PC-3 (cell line): Measurements from ENCODE around the gene HAPLN3. TPM values are rescaled to one million over a fixed set of nuclear protein-coding genes. Genes with fewer than 3 reads are reported as not detected.

Source experiments
- ATAC-seq: fragments of 200-7000 bp; cut with Tn5 transposase; 2 replicates; pipeline ENCODE4 v1.9.1; 2020; ENCODE audit warnings: mild to moderate bottlenecking, moderate library complexity
- BruUV-seq: library from RNA; stranded (reverse); fragments of 400-500 nt; replicated peaks from 2 replicates; lab custom pipeline; 2021; lab: Mats Ljungman, UMichigan
- CTCF ChIA-PET: fragments of 300-600 bp; sonication (Branson Sonifier 250); formaldehyde crosslinking; loops from one replicate; lab custom pipeline; 2022; ENCODE audit warnings: antibody characterized with exemption; lab: Charles Lee
- POLR2A ChIA-PET: fragments of 300-600 bp; sonication (Branson Sonifier 250); formaldehyde crosslinking; loops from one replicate; lab custom pipeline; 2022; ENCODE audit warnings: antibody characterized with exemption; ENCODE audit not compliant: unreplicated experiment; lab: Charles Lee
- DNase-seq: peaks from one replicate; pipeline ENCODE4 v3.0.0-alpha.2; 2015
- H2AFZ ChIP-seq: fragments of 300-600 bp; sonication (generic); 2 replicates; pipeline ENCODE4 v1.6.0; 2016; ENCODE audit warnings: antibody characterized with exemption, low read length
- H3F3A ChIP-seq: fragments of 300-600 bp; sonication (generic); one replicate; pipeline ENCODE4 v1.6.0; 2017; ENCODE audit warnings: antibody characterized with exemption, low read length, control low read depth, mild to moderate bottlenecking; ENCODE audit not compliant: unreplicated experiment
- H3K27ac ChIP-seq: fragments of 300-600 bp; sonication (generic); 2 replicates; pipeline ENCODE4 v1.5.1; 2016; ENCODE audit warnings: mild to moderate bottlenecking, low read length
- H3K27me3 ChIP-seq: fragments of 300-600 bp; sonication (generic); 2 replicates; pipeline ENCODE4 v1.6.1; 2016; ENCODE audit warnings: low read length, mixed read lengths
- H3K36me3 ChIP-seq: fragments of 300-600 bp; sonication (generic); 2 replicates; pipeline ENCODE4 v1.6.1; 2016; ENCODE audit warnings: low read depth, mixed run types, low read length, mixed read lengths
- H3K4me1 ChIP-seq: fragments of 300-600 bp; sonication (generic); 2 replicates; pipeline ENCODE4 v1.5.1; 2016; ENCODE audit warnings: low read length; ENCODE audit not compliant: insufficient read depth
- H3K4me2 ChIP-seq: fragments of 300-600 bp; sonication (generic); 2 replicates; pipeline ENCODE4 v1.6.0; 2016; ENCODE audit warnings: low read length
- H3K4me3 ChIP-seq: fragments of 300-600 bp; sonication (generic); 2 replicates; pipeline ENCODE4 v1.5.1; 2016; ENCODE audit warnings: mild to moderate bottlenecking, low read length, mixed read lengths
- H3K79me2 ChIP-seq: fragments of 300-600 bp; sonication (generic); 2 replicates; pipeline ENCODE4 v1.6.1; 2017; ENCODE audit warnings: low read length, mixed read lengths
- H3K9ac ChIP-seq: fragments of 300-600 bp; sonication (generic); 2 replicates; pipeline ENCODE4 v1.6.0; 2016; ENCODE audit warnings: mild to moderate bottlenecking, low read length
- H3K9me2 ChIP-seq: fragments of 300-600 bp; sonication (generic); replicated peaks from 2 replicates; pipeline ENCODE4 v1.6.1; 2016; ENCODE audit warnings: mixed run types, low read length, mixed read lengths
- H3K9me3 ChIP-seq: fragments of 300-600 bp; sonication (generic); 2 replicates; pipeline ENCODE4 v1.6.1; 2016; ENCODE audit warnings: low read length, mixed read lengths
- H4K20me1 ChIP-seq: fragments of 300-600 bp; sonication (generic); 2 replicates; pipeline ENCODE4 v1.6.1; 2016; ENCODE audit warnings: low read length, mixed read lengths
- CTCF ChIP-seq: fragments of 300-600 bp; sonication (generic); conservative IDR thresholded peaks from 2 replicates; pipeline ENCODE4 v1.5.1; 2017; ENCODE audit warnings: antibody characterized with exemption, low read depth, mild to moderate bottlenecking, low read length
- EZH2 ChIP-seq: fragments of 300-600 bp; sonication (generic); IDR thresholded peaks from one replicate; pipeline ENCODE4 v1.6.1; 2017; ENCODE audit warnings: antibody characterized with exemption, mild to moderate bottlenecking, low read length; ENCODE audit not compliant: unreplicated experiment
- EZH2phosphoT487 ChIP-seq: fragments of 300-600 bp; sonication (generic); IDR thresholded peaks from 2 replicates; pipeline ENCODE4 v1.6.1; 2018; ENCODE audit warnings: mild to moderate bottlenecking, antibody characterized with exemption, low read length, borderline replicate concordance
- intact Hi-C: fragments of 100-400 bp; cut with micrococcal nuclease; formaldehyde crosslinking; loops from 2 replicates; pipeline ENCODE4 v1.9.0; 2023
- total RNA-seq: library from RNA; depleted of rRNA; stranded (reverse); fragments of >200 nt; gene quantifications from 2 replicates; pipeline ENCODE4 v1.2.3, GENCODE V29; 2014

HAPLN3 gene
- total RNA-seq, 1 experiment from 2014 or later: 1.1 TPM

- DNase-seq: no peak
- no peak for ATAC-seq
- no TSS peak for BruUV-seq
- H3K79me2 ChIP-seq: no peaks in the 10 kb centered on the region
- no peaks in the 10 kb centered on the region for H3K27me3 ChIP-seq
- ChIA-PET POLR2A (no interaction called here), CTCF (no interaction called here)
- H3K9ac ChIP-seq: no peak overlapping the region
- no peak overlapping the region for H3K27ac ChIP-seq
- no peaks in the 10 kb centered on the region for H3K36me3 ChIP-seq
- H3K4me1 ChIP-seq: no peaks in the 10 kb centered on the region
- H3K4me3 ChIP-seq: no peak overlapping the region
- H3K4me2 ChIP-seq: no peak overlapping the region
- no peaks in the 10 kb centered on the region for H3F3A ChIP-seq
- no peak overlapping the region for H2AFZ ChIP-seq
- H3K9me2 ChIP-seq: no peaks in the 10 kb centered on the region
- no peaks in the 10 kb centered on the region for H3K9me3 ChIP-seq
- H4K20me1 ChIP-seq: no peaks in the 10 kb centered on the region
- intact Hi-C loops: no loop called here
- TF ChIP-seq EZH2phosphoT487 (no peak), CTCF (no peak), EZH2 (no peak)
These were observed 50.5 kb downstream of the HAPLN3 start for GRCh38 chr15:88844749-88845386.

- Histone ChIP-seq H3K79me2 (no peaks in the 10 kb centered on the region), H3K4me3 (no peak overlapping the region), H4K20me1 (no peaks in the 10 kb centered on the region), H2AFZ (no peak overlapping the region), H3K36me3 (no peaks in the 10 kb centered on the region), H3K4me1 (no peaks in the 10 kb centered on the region), H3K27ac (no peak overlapping the region), H3K9me3 (no peaks in the 10 kb centered on the region), H3K4me2 (no peak overlapping the region), H3F3A (no peaks in the 10 kb centered on the region), H3K9ac (no peak overlapping the region), H3K27me3 (no peaks in the 10 kb centered on the region), H3K9me2 (no peaks in the 10 kb centered on the region)
- no TSS peak for BruUV-seq
- ChIA-PET POLR2A (no interaction called here), CTCF (no interaction called here)
- intact Hi-C loops: no loop called here
- DNase-seq (no peak), ATAC-seq (no peak)
- TF ChIP-seq EZH2 (no peak), CTCF (no peak), EZH2phosphoT487 (no peak)
These were observed 52.0 kb downstream of the HAPLN3 start for GRCh38 chr15:88843334-88843733.

- intact Hi-C loops: no loop called here
- no peaks in the 10 kb centered on the region for H3K36me3 ChIP-seq
- no peak overlapping the region for H3K4me2 ChIP-seq
- H4K20me1 ChIP-seq: no peaks in the 10 kb centered on the region
- TF ChIP-seq CTCF (no peak), EZH2 (no peak), EZH2phosphoT487 (no peak)
- H3F3A ChIP-seq: no peaks in the 10 kb centered on the region
- ATAC-seq: no peak
- no peaks in the 10 kb centered on the region for H3K9me3 ChIP-seq
- no peaks in the 10 kb centered on the region for H3K4me1 ChIP-seq
- no peaks in the 10 kb centered on the region for H3K27me3 ChIP-seq
- ChIA-PET POLR2A (no interaction called here), CTCF (no interaction called here)
- DNase-seq: no peak
- no peak overlapping the region for H3K9ac ChIP-seq
- no TSS peak for BruUV-seq
- H3K79me2 ChIP-seq: no peaks in the 10 kb centered on the region
- no peaks in the 10 kb centered on the region for H3K9me2 ChIP-seq
- no peak overlapping the region for H3K27ac ChIP-seq
- H3K4me3 ChIP-seq: no peak overlapping the region
- no peak overlapping the region for H2AFZ ChIP-seq
These were observed 53.2 kb downstream of the HAPLN3 start for GRCh38 chr15:88842156-88842555.
